K562 (cell line): ENCODE results near the gene H2BK1. TPM values are rescaled to one million over a fixed set of nuclear protein-coding genes. Genes with fewer than 3 reads are reported as not detected.

Experiments
- CEBPB ChIP-seq: fragments of 450-650 bp; IDR thresholded peaks from 2 replicates; pipeline ENCODE4 v1.6.1; 2016; ENCODE audit warnings: missing genetic modification characterization, missing compliant biosample characterization
- FOS ChIP-seq: IDR thresholded peaks from 3 replicates; pipeline ENCODE4 v1.6.1; 2011; ENCODE audit not compliant: insufficient read length; ENCODE audit errors: extremely low read depth
- LCOR ChIP-seq: sonication (generic); formaldehyde crosslinking; IDR thresholded peaks from 2 replicates; pipeline ENCODE4 v1.8.0; 2022; ENCODE audit warnings: mild to moderate bottlenecking, missing genetic modification reagents
- MTF1 ChIP-seq: fragments of 250-450 bp; sonication (Bioruptor Pico); IDR thresholded peaks from 2 replicates; pipeline ENCODE4 v1.9.0; 2021; ENCODE audit warnings: moderate library complexity, mild to moderate bottlenecking, inconsistent platforms, borderline replicate concordance
- MXI1 ChIP-seq: IDR thresholded peaks from 2 replicates; pipeline ENCODE4 v1.6.1; 2011; ENCODE audit warnings: low read depth, mild to moderate bottlenecking, improper control_type of control experiment, low read length
- NEUROD1 ChIP-seq: fragments of 150-350 bp; IDR thresholded peaks from 2 replicates; pipeline ENCODE4 v1.6.1; 2014; ENCODE audit warnings: borderline replicate concordance, low read length, low read depth; ENCODE audit not compliant: partially characterized antibody
- SMC3 ChIP-seq: conservative IDR thresholded peaks from 2 replicates; pipeline ENCODE4 v1.6.1; 2011; ENCODE audit warnings: low read depth, low read length, improper control_type of control experiment; ENCODE audit not compliant: insufficient read depth
- TEAD4 ChIP-seq, 2 experiments: sonication (generic) in 1 of 2; formaldehyde crosslinking in 1 of 2; IDR thresholded peaks; 2 replicates each; pipeline versions ENCODE4 v1.6.1 to v1.8.0; 2012 to 2022; ENCODE audit warnings: borderline replicate concordance in 1 of 2, inconsistent platforms in 1 of 2, low read length in 1 of 2, mild to moderate bottlenecking in 1 of 2, missing genetic modification reagents in 1 of 2
- TGIF2 ChIP-seq: sonication (generic); formaldehyde crosslinking; IDR thresholded peaks from 2 replicates; pipeline ENCODE4 v1.8.1; 2022; ENCODE audit warnings: mild to moderate bottlenecking, missing genetic modification reagents, moderate library complexity
- ZBTB8A ChIP-seq: fragments of 450-650 bp; IDR thresholded peaks from 2 replicates; pipeline ENCODE4 v1.6.1; 2018; ENCODE audit warnings: mild to moderate bottlenecking, moderate library complexity; ENCODE audit not compliant: partially characterized antibody
- ZFP30 ChIP-seq: fragments of 250-450 bp; sonication (Bioruptor Pico); IDR thresholded peaks from 2 replicates; pipeline ENCODE4 v1.8.0; 2022; ENCODE audit warnings: moderate library complexity, mild to moderate bottlenecking, inconsistent platforms, borderline replicate concordance
- polyA plus RNA-seq, 8 experiments: library from polyadenylated mRNA; depleted of rRNA in 4 of 8; stranded (reverse) in 5 of 8; unstranded in 3 of 8; fragments of >200 nt; fragmentation: Nextera tagmentation in 2 of 8; fragmentation: Illumina TruSeq in 1 of 8; extraction: Ambion mirVana in 2 of 8; extraction: Trizol in 1 of 8; gene quantifications; 2 replicates each; pipeline versions ENCODE4 v1.2.1 to v1.2.3, GENCODE V29; 2011 to 2014; ENCODE audit warnings: inconsistent platforms in 1 of 8, missing spikeins in 1 of 8
- total RNA-seq, 7 experiments: library from RNA; depleted of rRNA in 6 of 7; stranded (reverse); fragments of >200 nt in 6 of 7; fragmentation: Illumina TruSeq in 2 of 7; extraction: Trizol in 2 of 7; gene quantifications; 2 replicates each; pipeline versions ENCODE4 v1.2.1 to v1.2.3, GENCODE V29; 2011 to 2021; ENCODE audit warnings: low replicate concordance in 1 of 7
- TF ChIP-seq, protein P1 (sequence below), 2 experiments: fragments of 450-650 bp in 1 of 2; sonication (generic) in 1 of 2; formaldehyde crosslinking; conservative IDR thresholded peaks; 2 replicates each; pipeline versions ENCODE4 v1.4.0 to v1.8.1; 2020 to 2022; ENCODE audit warnings: mild to moderate bottlenecking in 1 of 2, missing genetic modification reagents in 1 of 2
- TF ChIP-seq, protein P2 (sequence below): sonication (generic); formaldehyde crosslinking; IDR thresholded peaks from 2 replicates; pipeline ENCODE4 v1.8.0; 2022; ENCODE audit warnings: mild to moderate bottlenecking, missing genetic modification reagents
- TF ChIP-seq, protein P3 (sequence below): sonication (generic); formaldehyde crosslinking; IDR thresholded peaks from 2 replicates; pipeline ENCODE4 v1.8.0; 2022; ENCODE audit warnings: mild to moderate bottlenecking, missing genetic modification reagents
- TF ChIP-seq, protein P4 (sequence below), 3 experiments: fragments of 200-800 bp in 1 of 3; fragments of 250-450 bp in 1 of 3; fragments of 450-650 bp in 1 of 3; sonication (Bioruptor Pico) in 1 of 3; sonication (Bioruptor generic) in 1 of 3; formaldehyde crosslinking in 1 of 3; IDR thresholded peaks; 2 replicates each; pipeline versions ENCODE4 v1.6.1 to v1.8.0; 2016 to 2022; ENCODE audit warnings: mild to moderate bottlenecking in 2 of 3, missing genetic modification characterization in 2 of 3, missing compliant biosample characterization in 1 of 3, moderate library complexity in 1 of 3

The H2BK1 gene
- total and polyA plus RNA-seq, 9 of the 15 experiments (the other 6 are each of a cell fraction or from before 2014, with no cell fraction given): not detected

DNA sequence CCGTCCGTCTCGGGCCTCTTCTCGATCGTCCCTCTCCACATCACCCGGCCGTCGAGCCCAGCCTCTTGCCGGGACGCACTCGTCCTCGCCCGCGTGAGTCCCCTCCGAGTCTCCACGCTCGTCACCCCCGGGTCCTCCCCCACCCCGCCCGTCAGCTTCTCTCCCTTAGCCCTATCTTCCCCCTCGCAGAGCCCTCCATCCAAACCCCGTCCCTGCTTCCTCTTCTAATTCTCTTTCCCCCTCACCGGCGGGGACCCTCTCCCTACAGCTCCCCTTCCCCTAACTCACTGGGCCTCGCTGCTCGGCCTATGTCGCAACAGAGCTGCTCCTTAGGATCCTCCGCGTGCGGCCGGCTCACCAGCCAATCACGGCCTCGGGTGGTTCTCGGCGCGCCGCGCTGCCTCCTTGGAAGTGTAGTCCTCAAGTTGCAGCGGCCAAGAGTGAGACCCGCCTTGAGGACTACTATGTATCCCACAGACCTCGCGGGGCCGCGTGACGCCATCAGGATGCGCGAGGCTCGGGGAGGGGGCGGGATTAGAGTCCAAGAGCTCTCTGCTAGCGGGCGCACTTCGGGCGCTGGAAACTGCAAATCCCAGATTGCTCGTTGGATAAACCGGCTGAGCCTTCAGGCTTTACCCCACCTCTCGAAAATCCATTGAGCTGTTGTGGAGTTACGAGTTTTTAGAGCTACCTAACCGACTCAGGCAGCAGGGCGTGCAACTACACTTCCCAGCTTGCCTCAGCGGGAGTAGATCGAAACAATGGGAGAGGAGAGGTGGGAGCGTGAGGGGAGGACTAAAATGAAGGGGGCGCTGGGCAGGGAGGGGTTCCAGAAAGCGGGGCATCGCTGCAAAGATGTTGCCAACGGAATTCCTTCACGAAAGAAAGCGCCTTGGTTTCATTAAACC lies 16.8 kb upstream of the H2BK1 start, which contains the start of gene ABCF2 (continued):
- TF ChIP-seq, protein P1, sequence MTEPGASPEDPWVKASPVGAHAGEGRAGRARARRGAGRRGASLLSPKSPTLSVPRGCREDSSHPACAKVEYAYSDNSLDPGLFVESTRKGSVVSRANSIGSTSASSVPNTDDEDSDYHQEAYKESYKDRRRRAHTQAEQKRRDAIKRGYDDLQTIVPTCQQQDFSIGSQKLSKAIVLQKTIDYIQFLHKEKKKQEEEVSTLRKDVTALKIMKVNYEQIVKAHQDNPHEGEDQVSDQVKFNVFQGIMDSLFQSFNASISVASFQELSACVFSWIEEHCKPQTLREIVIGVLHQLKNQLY (CRISPR knock-in tag; conservative IDR thresholded peaks at IDR 0.05): 0 out of 4 replicates have a peak, but pooled peaks of 1 of the 2 experiments have one; percentile 38
- peak; percentile 100 for TF ChIP-seq CEBPB
- TF ChIP-seq LCOR (CRISPR knock-in tag): peak; percentile 94
- peak; percentile 44; the same call in 1 of the 2 replicates for TF ChIP-seq TEAD4 (IDR thresholded peaks at IDR 0.05; ENCODE audit: low read length)
- no peak for TF ChIP-seq TEAD4 (CRISPR knock-in tag; IDR thresholded peaks at IDR 0.05; ENCODE audit: borderline replicate concordance)
- TF ChIP-seq NEUROD1: peak; percentile 52
- TF ChIP-seq ZBTB8A: no peak
- TF ChIP-seq, protein P2, sequence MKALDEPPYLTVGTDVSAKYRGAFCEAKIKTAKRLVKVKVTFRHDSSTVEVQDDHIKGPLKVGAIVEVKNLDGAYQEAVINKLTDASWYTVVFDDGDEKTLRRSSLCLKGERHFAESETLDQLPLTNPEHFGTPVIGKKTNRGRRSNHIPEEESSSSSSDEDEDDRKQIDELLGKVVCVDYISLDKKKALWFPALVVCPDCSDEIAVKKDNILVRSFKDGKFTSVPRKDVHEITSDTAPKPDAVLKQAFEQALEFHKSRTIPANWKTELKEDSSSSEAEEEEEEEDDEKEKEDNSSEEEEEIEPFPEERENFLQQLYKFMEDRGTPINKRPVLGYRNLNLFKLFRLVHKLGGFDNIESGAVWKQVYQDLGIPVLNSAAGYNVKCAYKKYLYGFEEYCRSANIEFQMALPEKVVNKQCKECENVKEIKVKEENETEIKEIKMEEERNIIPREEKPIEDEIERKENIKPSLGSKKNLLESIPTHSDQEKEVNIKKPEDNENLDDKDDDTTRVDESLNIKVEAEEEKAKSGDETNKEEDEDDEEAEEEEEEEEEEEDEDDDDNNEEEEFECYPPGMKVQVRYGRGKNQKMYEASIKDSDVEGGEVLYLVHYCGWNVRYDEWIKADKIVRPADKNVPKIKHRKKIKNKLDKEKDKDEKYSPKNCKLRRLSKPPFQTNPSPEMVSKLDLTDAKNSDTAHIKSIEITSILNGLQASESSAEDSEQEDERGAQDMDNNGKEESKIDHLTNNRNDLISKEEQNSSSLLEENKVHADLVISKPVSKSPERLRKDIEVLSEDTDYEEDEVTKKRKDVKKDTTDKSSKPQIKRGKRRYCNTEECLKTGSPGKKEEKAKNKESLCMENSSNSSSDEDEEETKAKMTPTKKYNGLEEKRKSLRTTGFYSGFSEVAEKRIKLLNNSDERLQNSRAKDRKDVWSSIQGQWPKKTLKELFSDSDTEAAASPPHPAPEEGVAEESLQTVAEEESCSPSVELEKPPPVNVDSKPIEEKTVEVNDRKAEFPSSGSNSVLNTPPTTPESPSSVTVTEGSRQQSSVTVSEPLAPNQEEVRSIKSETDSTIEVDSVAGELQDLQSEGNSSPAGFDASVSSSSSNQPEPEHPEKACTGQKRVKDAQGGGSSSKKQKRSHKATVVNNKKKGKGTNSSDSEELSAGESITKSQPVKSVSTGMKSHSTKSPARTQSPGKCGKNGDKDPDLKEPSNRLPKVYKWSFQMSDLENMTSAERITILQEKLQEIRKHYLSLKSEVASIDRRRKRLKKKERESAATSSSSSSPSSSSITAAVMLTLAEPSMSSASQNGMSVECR (CRISPR knock-in tag): 0 out of 2 replicates have a peak, but pooled peaks have one; percentile 79
- TF ChIP-seq, protein P3, sequence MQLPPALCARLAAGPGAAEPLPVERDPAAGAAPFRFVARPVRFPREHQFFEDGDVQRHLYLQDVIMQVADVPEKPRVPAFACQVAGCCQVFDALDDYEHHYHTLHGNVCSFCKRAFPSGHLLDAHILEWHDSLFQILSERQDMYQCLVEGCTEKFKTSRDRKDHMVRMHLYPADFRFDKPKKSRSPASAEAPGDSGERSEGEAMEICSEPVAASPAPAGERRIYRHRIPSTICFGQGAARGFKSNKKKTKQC (CRISPR knock-in tag): peak; percentile 44; the same call in 1 of the 2 replicates
- no peak for TF ChIP-seq ZFP30 (CRISPR knock-in tag)
- TF ChIP-seq FOS: peak; percentile 71
- no peak for TF ChIP-seq SMC3
- peak; percentile 76 for TF ChIP-seq MXI1
- no peak for TF ChIP-seq MTF1 (CRISPR knock-in tag)
- TF ChIP-seq, protein P4, sequence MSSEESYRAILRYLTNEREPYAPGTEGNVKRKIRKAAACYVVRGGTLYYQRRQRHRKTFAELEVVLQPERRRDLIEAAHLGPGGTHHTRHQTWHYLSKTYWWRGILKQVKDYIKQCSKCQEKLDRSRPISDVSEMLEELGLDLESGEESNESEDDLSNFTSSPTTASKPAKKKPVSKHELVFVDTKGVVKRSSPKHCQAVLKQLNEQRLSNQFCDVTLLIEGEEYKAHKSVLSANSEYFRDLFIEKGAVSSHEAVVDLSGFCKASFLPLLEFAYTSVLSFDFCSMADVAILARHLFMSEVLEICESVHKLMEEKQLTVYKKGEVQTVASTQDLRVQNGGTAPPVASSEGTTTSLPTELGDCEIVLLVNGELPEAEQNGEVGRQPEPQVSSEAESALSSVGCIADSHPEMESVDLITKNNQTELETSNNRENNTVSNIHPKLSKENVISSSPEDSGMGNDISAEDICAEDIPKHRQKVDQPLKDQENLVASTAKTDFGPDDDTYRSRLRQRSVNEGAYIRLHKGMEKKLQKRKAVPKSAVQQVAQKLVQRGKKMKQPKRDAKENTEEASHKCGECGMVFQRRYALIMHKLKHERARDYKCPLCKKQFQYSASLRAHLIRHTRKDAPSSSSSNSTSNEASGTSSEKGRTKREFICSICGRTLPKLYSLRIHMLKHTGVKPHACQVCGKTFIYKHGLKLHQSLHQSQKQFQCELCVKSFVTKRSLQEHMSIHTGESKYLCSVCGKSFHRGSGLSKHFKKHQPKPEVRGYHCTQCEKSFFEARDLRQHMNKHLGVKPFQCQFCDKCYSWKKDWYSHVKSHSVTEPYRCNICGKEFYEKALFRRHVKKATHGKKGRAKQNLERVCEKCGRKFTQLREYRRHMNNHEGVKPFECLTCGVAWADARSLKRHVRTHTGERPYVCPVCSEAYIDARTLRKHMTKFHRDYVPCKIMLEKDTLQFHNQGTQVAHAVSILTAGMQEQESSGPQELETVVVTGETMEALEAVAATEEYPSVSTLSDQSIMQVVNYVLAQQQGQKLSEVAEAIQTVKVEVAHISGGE (CRISPR knock-in tag; IDR thresholded peaks at IDR 0.05): peak in 1 of 3 experiments; percentile 73; a peak in 2 of 6 replicates
- no peak for TF ChIP-seq TGIF2
